NT2/D1 (cell line): ENCODE results near the gene SLC43A3.

Experiments used
- DNase-seq: peaks from one replicate; pipeline ENCODE4 v3.0.0-alpha.2; 2011; ENCODE audit warnings: low read depth, low spot score
- H3K27me3 ChIP-seq: 2 replicates; pipeline ENCODE4 v1.6.0; 2011; ENCODE audit warnings: mild to moderate bottlenecking; ENCODE audit not compliant: insufficient read length, insufficient read depth
- H3K36me3 ChIP-seq: 2 replicates; pipeline ENCODE4 v1.6.1; 2011; ENCODE audit warnings: mild to moderate bottlenecking, low read length, mixed read lengths; ENCODE audit not compliant: insufficient read depth, insufficient read length
- H3K4me1 ChIP-seq: 2 replicates; pipeline ENCODE4 v1.5.1; 2011; ENCODE audit not compliant: insufficient read depth, insufficient read length
- H3K4me3 ChIP-seq: 2 replicates; pipeline ENCODE4 v1.5.1; 2011; ENCODE audit warnings: low read depth; ENCODE audit not compliant: insufficient read length
- H3K9ac ChIP-seq: 2 replicates; pipeline ENCODE4 v1.6.0; 2011; ENCODE audit warnings: low read depth; ENCODE audit not compliant: insufficient read length
- H3K9me3 ChIP-seq: 2 replicates; pipeline ENCODE4 v1.5.1; 2011; ENCODE audit warnings: mild to moderate bottlenecking, low read length; ENCODE audit not compliant: insufficient read depth
- SUZ12 ChIP-seq: IDR thresholded peaks from 2 replicates; pipeline ENCODE4 v1.6.1; 2011; ENCODE audit not compliant: insufficient read length, insufficient read depth; ENCODE audit errors: extremely low read depth
- YY1 ChIP-seq: IDR thresholded peaks from 2 replicates; pipeline ENCODE4 v1.6.1; 2011; ENCODE audit not compliant: insufficient read length, insufficient read depth
- ZNF274 ChIP-seq: IDR thresholded peaks from 2 replicates; pipeline ENCODE4 v1.6.1; 2011; ENCODE audit warnings: mild to moderate bottlenecking, low read depth, low read length

The SLC43A3 gene

DNA sequence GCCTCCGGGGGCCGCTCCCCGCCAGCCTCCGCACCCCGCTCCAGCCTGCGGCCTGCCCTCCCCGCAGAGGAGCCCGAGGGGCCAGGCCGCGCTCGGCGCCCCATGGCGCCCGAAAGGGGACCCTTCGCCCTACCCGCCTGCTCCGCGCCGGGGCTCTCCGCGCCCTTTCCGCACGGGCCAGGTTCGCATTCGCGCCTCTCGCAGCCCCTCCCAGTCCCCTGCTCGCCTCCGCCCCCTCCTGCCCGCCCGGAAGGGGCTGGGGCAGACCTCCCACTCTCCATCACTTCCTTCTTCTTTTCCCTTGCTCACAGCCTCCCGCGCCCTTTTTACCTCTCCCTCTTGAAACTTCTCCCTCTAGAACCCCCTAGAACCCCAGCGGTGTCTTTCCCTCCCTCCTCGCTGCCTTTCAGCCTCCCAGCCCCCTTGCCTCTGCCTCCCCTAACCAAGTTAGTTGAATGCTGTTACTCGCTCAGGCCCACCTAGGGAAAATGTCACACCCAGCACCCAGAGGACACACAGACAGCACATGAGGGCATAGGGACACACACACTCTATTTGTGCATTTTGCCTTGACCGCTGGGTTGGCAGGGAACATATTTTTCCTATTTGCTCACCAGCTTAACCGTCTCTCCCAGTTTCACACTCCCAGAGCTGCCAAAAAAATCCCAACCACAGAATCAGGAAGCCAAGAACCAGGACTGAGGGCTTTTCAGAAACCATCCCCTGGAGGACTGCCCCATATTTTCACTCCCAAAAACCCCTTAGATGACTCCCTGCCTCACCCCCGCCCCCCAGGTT lies at the start of gene SLC43A3:
Gene SLC43A3 (minus strand): TSS at position 193 of the 798 bp plus-strand sequence. CDS start 949 bp downstream, outside the sequence.
- H3K27me3 ChIP-seq, result peaks cover 15% of the 10 kb centered on the region
- H3K9ac ChIP-seq, result peak within 1 kb of the TSS; percentile 79
- H3K9me3 ChIP-seq, result no peaks in the 10 kb centered on the region
- TF ChIP-seq ZNF274 (no peak), SUZ12 (no peak), YY1 (no peak)
- peaks cover 33% of the 10 kb centered on the region for H3K36me3 ChIP-seq
- peak; percentile 38 for DNase-seq
- peak within 1 kb of the TSS; percentile 41 for H3K4me3 ChIP-seq
- peaks cover 11% of the 10 kb centered on the region for H3K4me1 ChIP-seq

DNA sequence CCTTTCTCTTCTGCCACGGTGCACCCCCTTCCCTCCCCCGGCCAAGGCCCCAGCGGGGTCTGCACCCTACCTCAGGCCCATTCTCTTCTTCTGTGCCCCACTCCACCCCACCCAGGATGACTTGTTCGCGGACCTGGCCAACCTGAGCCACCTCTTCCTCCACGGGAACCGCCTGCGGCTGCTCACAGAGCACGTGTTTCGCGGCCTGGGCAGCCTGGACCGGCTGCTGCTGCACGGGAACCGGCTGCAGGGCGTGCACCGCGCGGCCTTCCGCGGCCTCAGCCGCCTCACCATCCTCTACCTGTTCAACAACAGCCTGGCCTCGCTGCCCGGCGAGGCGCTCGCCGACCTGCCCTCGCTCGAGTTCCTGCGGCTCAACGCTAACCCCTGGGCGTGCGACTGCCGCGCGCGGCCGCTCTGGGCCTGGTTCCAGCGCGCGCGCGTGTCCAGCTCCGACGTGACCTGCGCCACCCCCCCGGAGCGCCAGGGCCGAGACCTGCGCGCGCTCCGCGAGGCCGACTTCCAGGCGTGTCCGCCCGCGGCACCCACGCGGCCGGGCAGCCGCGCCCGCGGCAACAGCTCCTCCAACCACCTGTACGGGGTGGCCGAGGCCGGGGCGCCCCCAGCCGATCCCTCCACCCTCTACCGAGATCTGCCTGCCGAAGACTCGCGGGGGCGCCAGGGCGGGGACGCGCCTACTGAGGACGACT lies 49.3 kb upstream of the SLC43A3 start:
- no peak overlapping the region for H3K4me3 ChIP-seq
- H3K27me3 ChIP-seq, result peaks cover 5% of the 10 kb centered on the region
- TF ChIP-seq ZNF274 (no peak), YY1 (no peak), SUZ12 (no peak)
- peaks cover 21% of the 10 kb centered on the region for H3K4me1 ChIP-seq
- H3K36me3 ChIP-seq, result no peaks in the 10 kb centered on the region
- DNase-seq, result no peak
- no peak overlapping the region for H3K9ac ChIP-seq
- H3K9me3 ChIP-seq, result no peaks in the 10 kb centered on the region

DNA sequence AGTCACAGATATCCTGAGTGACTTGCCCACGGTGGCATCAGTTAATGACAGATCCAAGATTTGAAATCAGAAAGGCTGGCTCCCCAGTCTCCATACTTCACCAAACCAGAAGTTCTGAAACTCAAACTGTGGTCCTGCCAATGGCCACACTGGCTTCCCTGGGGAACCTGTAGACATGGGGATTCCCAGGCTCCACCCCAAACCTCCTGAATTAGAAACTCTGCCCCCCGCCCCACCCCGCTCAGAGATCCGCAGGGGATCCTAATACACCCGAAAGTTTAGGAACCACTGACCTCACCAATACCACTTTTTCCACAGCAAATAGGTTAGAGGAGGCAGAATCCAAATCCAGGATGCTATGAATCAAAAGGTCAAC lies 48.7 kb upstream of the SLC43A3 start:
- H3K9me3 ChIP-seq, result no peaks in the 10 kb centered on the region
- H3K27me3 ChIP-seq, result no peaks in the 10 kb centered on the region
- no peaks in the 10 kb centered on the region for H3K36me3 ChIP-seq
- TF ChIP-seq YY1 (no peak), SUZ12 (no peak), ZNF274 (no peak)
- no peak overlapping the region for H3K4me3 ChIP-seq
- DNase-seq, result no peak
- peaks cover 21% of the 10 kb centered on the region for H3K4me1 ChIP-seq
- no peak overlapping the region for H3K9ac ChIP-seq

DNA sequence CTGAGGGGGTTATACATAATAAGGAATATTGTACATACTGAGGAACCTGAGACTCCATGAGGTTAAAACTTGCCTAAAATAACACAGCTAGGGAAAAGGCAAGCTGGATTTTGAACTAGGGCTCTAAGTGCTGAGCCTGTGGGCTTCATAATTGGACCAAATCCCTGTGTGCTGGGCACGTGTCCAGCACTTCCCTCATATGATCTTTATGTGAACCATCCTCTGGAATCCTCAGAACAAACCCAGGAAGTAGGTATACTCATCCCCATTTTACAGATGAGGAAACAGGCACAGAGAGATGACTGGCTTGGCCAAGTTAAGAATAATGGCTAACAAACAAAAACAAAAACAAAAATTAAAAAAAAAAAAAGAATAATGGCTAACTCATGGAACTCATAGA lies 48.3 kb upstream of the SLC43A3 start:
- TF ChIP-seq SUZ12 (no peak), ZNF274 (no peak), YY1 (no peak)
- H3K27me3 ChIP-seq, result no peaks in the 10 kb centered on the region
- peaks cover 21% of the 10 kb centered on the region for H3K4me1 ChIP-seq
- no peak overlapping the region for H3K9ac ChIP-seq
- no peak overlapping the region for H3K4me3 ChIP-seq
- H3K36me3 ChIP-seq, result no peaks in the 10 kb centered on the region
- DNase-seq, result no peak
- no peaks in the 10 kb centered on the region for H3K9me3 ChIP-seq

DNA sequence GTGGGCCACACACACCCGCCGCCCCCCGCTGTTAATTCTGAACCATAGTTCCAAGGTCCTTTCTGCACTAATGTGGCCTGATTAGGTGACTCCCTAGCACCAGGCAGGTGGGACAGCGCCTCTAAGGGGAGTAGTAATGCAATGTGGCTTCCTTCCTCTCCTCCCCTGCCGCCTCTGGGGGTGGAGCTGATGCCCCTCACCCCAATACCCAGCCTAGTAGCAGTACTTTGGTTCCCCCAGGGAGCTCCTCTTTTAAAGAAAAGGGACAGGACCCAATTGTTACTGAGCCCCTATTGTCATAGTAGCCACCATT lies 47.8 kb upstream of the SLC43A3 start:
- H3K4me1 ChIP-seq, result peaks cover 21% of the 10 kb centered on the region
- no peak for DNase-seq
- H3K4me3 ChIP-seq, result no peak overlapping the region
- H3K9me3 ChIP-seq, result no peaks in the 10 kb centered on the region
- H3K27me3 ChIP-seq, result no peaks in the 10 kb centered on the region
- no peak overlapping the region for H3K9ac ChIP-seq
- H3K36me3 ChIP-seq, result no peaks in the 10 kb centered on the region
- TF ChIP-seq SUZ12 (no peak), ZNF274 (no peak), YY1 (no peak)

DNA sequence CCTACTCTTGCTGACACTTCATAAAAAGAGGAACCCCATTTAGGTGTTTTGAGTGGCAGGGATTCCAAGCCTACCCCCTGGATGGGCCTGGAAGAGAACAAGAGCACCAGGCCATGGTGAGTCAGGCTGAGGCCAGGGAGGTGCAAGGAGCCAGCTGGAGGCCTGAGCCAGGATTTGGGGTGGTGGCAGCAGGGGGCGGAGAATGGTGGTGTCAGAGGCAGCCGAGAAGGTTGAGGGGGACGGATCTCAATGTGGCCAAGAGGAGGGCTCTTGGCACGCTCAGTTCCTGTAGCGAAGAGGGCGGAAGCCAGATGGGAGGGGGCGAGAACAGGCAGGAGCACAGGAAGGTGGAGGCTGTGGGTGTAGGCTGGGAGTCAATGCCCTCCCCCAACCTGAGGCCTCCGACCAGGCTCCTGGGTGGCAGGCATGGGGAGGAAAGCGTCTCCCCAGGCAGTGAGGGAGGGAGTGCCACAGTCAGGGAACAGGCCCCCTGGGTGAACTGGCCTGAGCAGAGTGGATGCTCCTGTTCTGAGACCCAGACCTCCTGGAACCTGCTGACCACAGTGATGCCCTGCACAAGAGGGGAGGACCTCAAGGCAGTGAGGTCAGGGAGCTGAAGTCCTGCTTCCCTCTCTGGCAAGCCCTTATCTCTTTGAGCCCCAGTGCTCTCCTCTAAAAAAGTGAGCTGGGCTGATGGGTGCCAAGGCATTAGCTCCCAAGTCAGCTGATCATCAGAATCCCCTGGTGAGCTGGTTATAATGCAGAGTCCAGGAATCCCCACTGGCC lies 47.3 kb upstream of the SLC43A3 start:
- Histone ChIP-seq H3K9ac (no peak overlapping the region), H3K36me3 (peaks cover 2% of the 10 kb centered on the region), H3K9me3 (no peaks in the 10 kb centered on the region), H3K27me3 (no peaks in the 10 kb centered on the region), H3K4me3 (no peak overlapping the region), H3K4me1 (peaks cover 18% of the 10 kb centered on the region)
- no peak for DNase-seq
- TF ChIP-seq SUZ12, result no peak
